Upper lobe of right lung (tissue), 1 donor: Measurements from ENCODE around the gene GXYLT2. TPM values are rescaled to one million over a fixed set of nuclear protein-coding genes. Genes with fewer than 3 reads are reported as not detected.
"Not testable (repeated sequence)": the region's sequence is repeated elsewhere in the genome, so short reads cannot be mapped to it uniquely, and the experiment has no call there.

Source experiments
- ATAC-seq: fragments of 200-7000 bp; cut with Tn5 transposase; one replicate; pipeline ENCODE4 v1.9.1; 2020; ENCODE audit warnings: mild to moderate bottlenecking, moderate library complexity
- DNase-seq: peaks from one replicate; pipeline ENCODE4 v3.0.0-alpha.2; 2020
- H3K27ac ChIP-seq: fragments of 200-600 bp; one replicate; pipeline ENCODE4 v1.8.0; 2022
- H3K27me3 ChIP-seq: fragments of 200-600 bp; one replicate; pipeline ENCODE4 v1.8.0; 2022; ENCODE audit warnings: mild to moderate bottlenecking
- H3K36me3 ChIP-seq: fragments of 200-600 bp; one replicate; pipeline ENCODE4 v1.8.0; 2022
- H3K4me1 ChIP-seq: fragments of 200-600 bp; one replicate; pipeline ENCODE4 v1.8.0; 2022
- H3K4me3 ChIP-seq: fragments of 200-600 bp; one replicate; pipeline ENCODE4 v1.8.0; 2022; ENCODE audit warnings: mild to moderate bottlenecking
- H3K9me3 ChIP-seq: fragments of 200-600 bp; one replicate; pipeline ENCODE4 v1.8.0; 2022
- CTCF ChIP-seq: fragments of 200-600 bp; IDR thresholded peaks from one replicate; pipeline ENCODE4 v1.8.0; 2022; ENCODE audit warnings: antibody characterized with exemption
- intact Hi-C: fragments of 100-400 bp; cut with DNase I; formaldehyde crosslinking; loops from one replicate; pipeline ENCODE4 v1.11.0; 2022
- total RNA-seq: library from RNA; stranded (reverse); fragmentation: NEBNext Ultra II Directional; extraction: Animal tissue kit (Norgen Biotek cat#: 25700); gene quantifications from one replicate; pipeline ENCODE4 v1.2.1, GENCODE V29; 2021
- donor health status: DM: no; HTN: yes; CAD: no; lungs with severe emphysema.

GXYLT2 gene
- total RNA-seq, 1 donor from 2014 or later: 8.4 TPM

GRCh38 chr3:72912532-72912931 is 24.7 kb downstream of the GXYLT2 start:
- no peak for TF ChIP-seq CTCF
- DNase-seq: no peak
- H3K27me3 ChIP-seq: no peaks in the 10 kb centered on the region
- no peaks in the 10 kb centered on the region for H3K36me3 ChIP-seq
- intact Hi-C loops: no loop called here
- no peaks in the 10 kb centered on the region for H3K4me1 ChIP-seq
- no peak for ATAC-seq
- H3K27ac ChIP-seq: no peak overlapping the region
- no peak overlapping the region for H3K4me3 ChIP-seq
- no peaks in the 10 kb centered on the region for H3K9me3 ChIP-seq

GRCh38 chr3:72914383-72914782 is 26.5 kb downstream of the GXYLT2 start:
- TF ChIP-seq CTCF: no peak
- Histone ChIP-seq H3K27me3 (no peaks in the 10 kb centered on the region), H3K4me1 (no peaks in the 10 kb centered on the region), H3K27ac (no peak overlapping the region), H3K4me3 (no peak overlapping the region), H3K9me3 (no peaks in the 10 kb centered on the region), H3K36me3 (no peaks in the 10 kb centered on the region)
- ATAC-seq: no peak
- intact Hi-C loops: no loop called here
- DNase-seq: no peak

GRCh38 chr3:72916250-72916649 is 28.4 kb downstream of the GXYLT2 start:
- Histone ChIP-seq H3K27me3 (no peaks in the 10 kb centered on the region), H3K4me1 (no peaks in the 10 kb centered on the region), H3K36me3 (no peaks in the 10 kb centered on the region), H3K4me3 (no peak overlapping the region), H3K27ac (no peak overlapping the region), H3K9me3 (no peaks in the 10 kb centered on the region)
- ATAC-seq (no peak), DNase-seq (no peak)
- no peak for TF ChIP-seq CTCF
- intact Hi-C loops: no loop called here

GRCh38 chr3:72919520-72919919 is 31.7 kb downstream of the GXYLT2 start:
- Histone ChIP-seq H3K27ac (no peak overlapping the region), H3K4me1 (no peaks in the 10 kb centered on the region), H3K27me3 (no peaks in the 10 kb centered on the region), H3K4me3 (no peak overlapping the region), H3K36me3 (no peaks in the 10 kb centered on the region), H3K9me3 (no peaks in the 10 kb centered on the region)
- TF ChIP-seq CTCF: no peak
- ATAC-seq (no peak), DNase-seq (no peak)
- intact Hi-C loops: no loop called here

GRCh38 chr3:72924055-72924454 is 36.2 kb downstream of the GXYLT2 start:
- no peak overlapping the region for H3K27ac ChIP-seq
- no peak for ATAC-seq
- H3K4me1 ChIP-seq: no peaks in the 10 kb centered on the region
- no peaks in the 10 kb centered on the region for H3K9me3 ChIP-seq
- intact Hi-C loops: no loop called here
- no peak overlapping the region for H3K4me3 ChIP-seq
- TF ChIP-seq CTCF: no peak
- DNase-seq: no peak
- no peaks in the 10 kb centered on the region for H3K36me3 ChIP-seq
- no peaks in the 10 kb centered on the region for H3K27me3 ChIP-seq

GRCh38 chr3:72928781-72929735 is 41.2 kb downstream of the GXYLT2 start:
- H3K27ac ChIP-seq, H3K4me3 ChIP-seq, ATAC-seq, H3K36me3 ChIP-seq, H3K4me1 ChIP-seq, H3K27me3 ChIP-seq, intact Hi-C loops, H3K9me3 ChIP-seq, DNase-seq: not testable (repeated sequence)
